Measurements from ENCODE around the gene C9orf72. TPM values are rescaled to one million over a fixed set of nuclear protein-coding genes. Genes with fewer than 3 reads are reported as not detected.

Gene C9orf72
- total RNA-seq, 1 experiment from 2014 or later: 8.0 TPM

DNA sequence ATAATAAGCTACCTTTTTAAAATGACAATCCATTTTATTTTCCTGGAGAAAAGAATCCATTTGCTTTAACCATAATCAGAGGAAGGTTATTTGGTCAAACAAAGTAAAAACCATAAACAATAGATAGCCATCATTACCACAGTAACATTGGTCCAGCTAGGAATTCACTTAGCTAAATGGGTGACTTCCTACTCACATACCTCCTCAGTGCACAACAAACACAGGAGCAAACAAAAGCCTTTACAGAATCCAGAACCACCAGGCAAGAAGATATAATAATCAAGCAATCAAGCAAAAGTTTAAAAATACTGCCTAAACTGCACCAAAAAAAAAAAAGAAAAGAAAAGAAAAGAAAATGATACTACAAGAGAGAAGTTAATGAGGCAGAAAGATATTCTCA lies 50.1 kb downstream of the C9orf72 start:
- no peak overlapping the region for H3K27ac Mint-ChIP-seq (ENCODE audit: unreplicated experiment)
- peaks cover 3% of the 10 kb centered on the region for H3K36me3 Mint-ChIP-seq (ENCODE audit: insufficient read depth, unreplicated experiment)
- TF ChIP-seq CTCF (IDR thresholded peaks at IDR 0.05; ENCODE audit: unreplicated experiment): no peak
- no peak for DNase-seq
- BruUV-seq (replicated peaks): no TSS peak
- no peaks in the 10 kb centered on the region for H3K27me3 Mint-ChIP-seq (ENCODE audit: unreplicated experiment)
- H3K9me3 Mint-ChIP-seq (ENCODE audit: low read depth, unreplicated experiment): no peaks in the 10 kb centered on the region
- intact Hi-C loops (cut with micrococcal nuclease; ENCODE audit: unreplicated experiment): no loop called here
- CTCF ChIA-PET: no interaction called here
- H3K4me3 Mint-ChIP-seq (ENCODE audit: low read depth, unreplicated experiment): no peak overlapping the region
- H3K4me1 Mint-ChIP-seq (ENCODE audit: low read depth, unreplicated experiment): no peaks in the 10 kb centered on the region

DNA sequence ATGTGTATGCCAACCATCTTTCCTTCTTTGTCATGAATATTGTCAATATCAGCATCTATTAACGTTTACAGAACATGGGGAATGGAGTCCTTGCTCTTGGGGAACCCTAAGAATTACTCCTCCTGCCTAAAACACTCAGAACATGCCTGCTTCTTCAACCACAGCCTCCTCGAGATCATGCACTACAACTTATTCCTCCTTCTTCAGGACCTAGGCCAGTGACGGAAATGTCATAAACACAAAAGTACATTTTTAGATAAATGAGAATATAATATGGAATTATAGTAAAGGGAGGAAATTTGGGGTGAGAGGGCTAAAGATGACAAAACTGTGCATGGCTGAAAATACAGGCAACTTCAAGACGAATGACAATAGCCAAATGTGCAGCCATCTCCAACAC lies 52.3 kb downstream of the C9orf72 start:
- no peak for TF ChIP-seq CTCF (IDR thresholded peaks at IDR 0.05; ENCODE audit: unreplicated experiment)
- H3K27me3 Mint-ChIP-seq (ENCODE audit: unreplicated experiment): no peaks in the 10 kb centered on the region
- CTCF ChIA-PET: no interaction called here
- DNase-seq: no peak
- no peak overlapping the region for H3K27ac Mint-ChIP-seq (ENCODE audit: unreplicated experiment)
- H3K4me1 Mint-ChIP-seq (ENCODE audit: low read depth, unreplicated experiment): no peaks in the 10 kb centered on the region
- intact Hi-C loops (cut with micrococcal nuclease; ENCODE audit: unreplicated experiment): no loop called here
- H3K9me3 Mint-ChIP-seq (ENCODE audit: low read depth, unreplicated experiment): no peaks in the 10 kb centered on the region
- H3K4me3 Mint-ChIP-seq (ENCODE audit: low read depth, unreplicated experiment): no peak overlapping the region
- no peaks in the 10 kb centered on the region for H3K36me3 Mint-ChIP-seq (ENCODE audit: insufficient read depth, unreplicated experiment)
- BruUV-seq (replicated peaks): no TSS peak

DNA sequence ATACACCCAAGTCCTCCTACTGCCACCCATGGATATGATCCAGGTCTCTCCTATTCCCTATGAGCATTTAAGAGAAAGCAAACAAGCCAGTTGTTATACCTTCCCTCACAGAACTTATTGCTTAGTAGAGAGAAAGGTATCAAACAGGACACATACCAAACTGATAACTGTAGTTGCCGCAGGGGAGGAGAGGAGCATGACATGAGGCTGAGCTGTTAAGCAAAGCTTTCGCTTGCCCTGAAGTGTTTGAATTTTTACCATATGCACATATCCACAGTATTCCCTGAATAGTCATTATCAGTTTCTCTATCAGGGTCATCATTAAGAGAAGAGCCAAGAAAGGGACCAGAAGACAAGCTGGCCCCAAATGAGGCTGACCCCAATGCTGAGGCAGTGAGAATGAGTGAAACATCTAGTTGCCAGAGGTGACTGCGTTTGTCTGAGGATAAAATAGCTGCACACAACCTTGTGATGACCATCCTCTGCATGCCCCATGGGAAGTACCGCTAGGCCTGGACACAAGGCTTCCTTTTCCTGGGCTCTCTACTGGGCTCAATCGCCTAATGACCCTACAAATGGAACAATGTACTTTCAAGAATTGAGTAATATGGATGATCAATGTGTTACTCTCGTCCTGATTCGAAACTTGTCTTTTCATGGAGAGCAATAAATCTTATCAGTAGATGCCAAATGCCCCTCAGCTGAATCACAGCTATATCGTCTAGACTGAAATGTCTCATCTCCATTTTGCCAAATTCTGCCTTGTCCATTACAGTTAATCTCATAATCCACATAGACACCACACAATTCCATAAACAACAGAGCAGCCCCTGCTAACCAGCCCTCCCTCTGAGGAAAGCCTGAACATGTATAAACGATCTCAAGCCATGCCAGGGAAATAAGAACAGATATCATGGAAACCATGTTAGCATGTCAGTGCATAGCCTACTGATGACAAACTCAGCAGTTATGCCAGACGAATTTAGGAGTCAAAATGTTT lies 53.5 kb downstream of the C9orf72 start:
- no TSS peak for BruUV-seq (replicated peaks)
- H3K4me3 Mint-ChIP-seq (ENCODE audit: low read depth, unreplicated experiment): no peak overlapping the region

DNA sequence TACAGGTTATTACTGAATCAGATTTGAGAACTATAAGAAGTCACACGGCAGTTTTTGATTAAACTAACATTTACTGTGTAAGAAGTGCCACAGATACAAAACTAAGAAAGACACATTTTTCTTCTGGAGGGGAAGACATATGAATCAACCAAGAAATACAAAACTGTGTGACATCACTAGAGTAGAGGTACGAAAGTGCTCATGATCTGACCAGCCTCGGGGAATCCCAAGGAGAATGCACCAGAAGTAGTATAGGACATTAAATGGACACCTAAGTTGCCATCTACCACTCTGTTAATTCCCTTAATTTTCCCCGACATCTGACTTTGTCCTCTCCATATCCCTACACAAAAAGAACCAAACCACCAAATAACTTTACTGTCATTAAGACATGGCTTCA lies 54.5 kb downstream of the C9orf72 start:
- intact Hi-C loops (cut with micrococcal nuclease; ENCODE audit: unreplicated experiment): no loop called here
- no peaks in the 10 kb centered on the region for H3K9me3 Mint-ChIP-seq (ENCODE audit: low read depth, unreplicated experiment)
- H3K4me3 Mint-ChIP-seq (ENCODE audit: low read depth, unreplicated experiment): no peak overlapping the region
- no peaks in the 10 kb centered on the region for H3K27me3 Mint-ChIP-seq (ENCODE audit: unreplicated experiment)
- no peaks in the 10 kb centered on the region for H3K4me1 Mint-ChIP-seq (ENCODE audit: low read depth, unreplicated experiment)
- no peak for TF ChIP-seq CTCF (IDR thresholded peaks at IDR 0.05; ENCODE audit: unreplicated experiment)
- no peak overlapping the region for H3K27ac Mint-ChIP-seq (ENCODE audit: unreplicated experiment)
- no peak for DNase-seq
- no TSS peak for BruUV-seq (replicated peaks)
- H3K36me3 Mint-ChIP-seq (ENCODE audit: insufficient read depth, unreplicated experiment): no peaks in the 10 kb centered on the region
- CTCF ChIA-PET: no interaction called here

More for the DNA sequence above, 53.5 kb downstream of the C9orf72 start:
- no peak for DNase-seq
- intact Hi-C loops (cut with micrococcal nuclease; ENCODE audit: unreplicated experiment): no loop called here
- Mint-ChIP-seq H3K27ac (ENCODE audit: unreplicated experiment) (no peak overlapping the region), H3K9me3 (ENCODE audit: low read depth, unreplicated experiment) (no peaks in the 10 kb centered on the region), H3K36me3 (ENCODE audit: insufficient read depth, unreplicated experiment) (no peaks in the 10 kb centered on the region), H3K27me3 (ENCODE audit: unreplicated experiment) (no peaks in the 10 kb centered on the region), H3K4me1 (ENCODE audit: low read depth, unreplicated experiment) (no peaks in the 10 kb centered on the region)
- CTCF ChIA-PET: no interaction called here
- TF ChIP-seq CTCF (IDR thresholded peaks at IDR 0.05; ENCODE audit: unreplicated experiment): no peak
